K562 (cell line): ENCODE results near the gene SKIDA1. TPM values are rescaled to one million over a fixed set of nuclear protein-coding genes. Genes with fewer than 3 reads are reported as not detected.

ENCODE experiments used
- ATAC-seq: fragments of 200-7000 bp; cut with Tn5 transposase; 3 replicates; pipeline ENCODE4 v1.9.1; 2020; ENCODE audit warnings: moderate library complexity
- BruUV-seq: library from RNA; stranded (reverse); fragments of 400-500 nt; replicated peaks from 2 replicates; lab custom pipeline; 2021; lab: Mats Ljungman, UMichigan
- CTCF ChIA-PET: fragments of 300-600 bp; formaldehyde crosslinking; extraction: SDS; loops from one replicate; lab custom pipeline; 2021; ENCODE audit warnings: low intra/inter-chr PET ratio; lab: Yijun Ruan, JAX
- POLR2A ChIA-PET: fragments of 300-600, 350-650 bp; sonication (Branson Sonifier 250); formaldehyde crosslinking; extraction: SDS; loops from one replicate; lab custom pipeline; 2021; ENCODE audit warnings: antibody characterized with exemption, inconsistent platforms; lab: Yijun Ruan, JAX
- DNase-seq, 4 experiments: peaks; one replicate each; pipeline versions ENCODE4 v3.0.0 to v3.0.0-alpha.2; 2011 to 2018; ENCODE audit warnings: low spot score in 3 of 4, mixed read lengths in 3 of 4; ENCODE audit errors: extremely low read depth in 1 of 4
- FAIRE-seq: peaks from 2 replicates; lab custom pipeline; 2011; peaks lifted over from hg19 to GRCh38; lab: Jason Lieb, UNC
- H2AFZ ChIP-seq: 2 replicates; pipeline ENCODE4 v1.6.0; 2011; ENCODE audit warnings: low read depth, low read length, control low read depth, inconsistent platforms
- H3K27ac ChIP-seq: fragments of 200-600 bp; 3 replicates; pipeline ENCODE4 v1.8.0; 2011; ENCODE audit warnings: low read depth, mild to moderate bottlenecking, control low read depth, inconsistent platforms, low read length, moderate library complexity, mixed read lengths; ENCODE audit errors: extremely low read depth
- H3K27me3 ChIP-seq, 2 experiments: fragments of 300-600 bp in 1 of 2; 2 replicates in 1 of 2; 3 replicates in 1 of 2; pipeline versions ENCODE4 v1.6.0 to v1.8.0; 2011; ENCODE audit warnings: inconsistent platforms in 2 of 2, low read length in 2 of 2, mild to moderate bottlenecking in 1 of 2, mixed read lengths in 1 of 2, moderate library complexity in 1 of 2; ENCODE audit not compliant: control insufficient read depth in 2 of 2, insufficient read depth in 2 of 2
- H3K36me3 ChIP-seq: fragments of 300-600 bp; 3 replicates; pipeline ENCODE4 v1.8.0; 2011; ENCODE audit warnings: mild to moderate bottlenecking, low read length, inconsistent platforms; ENCODE audit not compliant: control insufficient read depth, insufficient read depth
- H3K4me1 ChIP-seq, 2 experiments: fragments of 200-600 bp in 1 of 2; replicated peaks in 1 of 2; 2 replicates in 1 of 2; 3 replicates in 1 of 2; pipeline versions ENCODE4 v1.5.1 to v1.8.0; 2011; ENCODE audit warnings: inconsistent platforms in 2 of 2, low read length in 2 of 2, mild to moderate bottlenecking in 1 of 2, mixed read lengths in 1 of 2, moderate library complexity in 1 of 2; ENCODE audit not compliant: control insufficient read depth in 2 of 2, insufficient read depth in 2 of 2
- H3K4me2 ChIP-seq: 2 replicates; pipeline ENCODE4 v1.6.1; 2011; ENCODE audit warnings: low read length, control low read depth, inconsistent platforms, mixed read lengths; ENCODE audit not compliant: insufficient read depth
- H3K4me3 ChIP-seq: fragments of 200-600 bp; sonication (generic), shearing (Covaris generic); 2 replicates; pipeline ENCODE4 v1.5.1; 2016; ENCODE audit warnings: control low read depth, inconsistent platforms
- H3K79me2 ChIP-seq: fragments of 200-600 bp; 3 replicates; pipeline ENCODE4 v1.8.0; 2011; ENCODE audit warnings: low read length, inconsistent platforms; ENCODE audit not compliant: control insufficient read depth, insufficient read depth
- H3K9ac ChIP-seq, 2 experiments: 2 replicates each; pipeline versions ENCODE4 v1.6.0 to v1.6.1; 2011; ENCODE audit warnings: low read depth in 2 of 2, low read length in 2 of 2, control low read depth in 1 of 2, inconsistent platforms in 1 of 2, mild to moderate bottlenecking in 1 of 2, mixed read lengths in 1 of 2; ENCODE audit not compliant: insufficient read depth in 1 of 2
- H3K9me1 ChIP-seq: one replicate; pipeline ENCODE4 v1.6.0; 2011; ENCODE audit warnings: inconsistent platforms, mild to moderate bottlenecking, low read length, moderate library complexity; ENCODE audit not compliant: control insufficient read depth, insufficient read depth
- H3K9me3 ChIP-seq: replicated peaks from 2 replicates; pipeline ENCODE4 v1.5.1; 2011; ENCODE audit warnings: low read depth, low read length, inconsistent platforms; ENCODE audit not compliant: control insufficient read depth, insufficient read depth
- H4K20me1 ChIP-seq: replicated peaks from 2 replicates; pipeline ENCODE4 v1.6.1; 2011; ENCODE audit warnings: low read length, inconsistent platforms, mixed read lengths; ENCODE audit not compliant: control insufficient read depth, insufficient read depth
- ASH1L ChIP-seq: fragments of 450-650 bp; IDR thresholded peaks from 2 replicates; pipeline ENCODE4 v1.6.1; 2018; ENCODE audit warnings: borderline replicate concordance, mild to moderate bottlenecking, low read depth; ENCODE audit not compliant: partially characterized antibody
- KLF10 ChIP-seq: fragments of 250-450 bp; sonication (Bioruptor Pico); IDR thresholded peaks from 2 replicates; pipeline ENCODE4 v1.6.1; 2021; ENCODE audit warnings: matching md5 sums
- NFIX ChIP-seq: fragments of 250-450 bp; sonication (Bioruptor Pico); IDR thresholded peaks from 2 replicates; pipeline ENCODE4 v1.4.0; 2020; ENCODE audit warnings: low read depth, mild to moderate bottlenecking, moderate library complexity
- PHB2 ChIP-seq: fragments of 450-650 bp; IDR thresholded peaks from 2 replicates; pipeline ENCODE4 v1.6.1; 2017; ENCODE audit warnings: low read depth
- RHOXF2B ChIP-seq: fragments of 250-450 bp; sonication (Bioruptor Pico); conservative IDR thresholded peaks from 2 replicates; pipeline ENCODE4 v1.5.1; 2021
- TAF9B ChIP-seq: fragments of 450-650 bp; IDR thresholded peaks from 2 replicates; pipeline ENCODE4 v1.6.1; 2018; ENCODE audit warnings: mild to moderate bottlenecking; ENCODE audit not compliant: partially characterized antibody
- ZNF609 ChIP-seq: sonication (generic); formaldehyde crosslinking; IDR thresholded peaks from 2 replicates; pipeline ENCODE4 v1.8.1; 2023; ENCODE audit warnings: missing genetic modification reagents, mild to moderate bottlenecking, borderline replicate concordance
- ZNF699 ChIP-seq: fragments of 250-450 bp; sonication (Bioruptor Pico); IDR thresholded peaks from 2 replicates; pipeline ENCODE4 v1.8.0; 2021; ENCODE audit warnings: mild to moderate bottlenecking, moderate library complexity; ENCODE audit not compliant: insufficient replicate concordance
- WGBS: fragments of 100-300 bp; shearing (Covaris generic); methylation state at CpG from one replicate; pipeline ENCODE4 v1.1.6; 2016; ENCODE audit warnings: low coverage, mixed read lengths; ENCODE audit not compliant: insufficient coverage; ENCODE audit errors: missing lambda C conversion rate; 5-methylcytosine and 5-hydroxymethylcytosine counted together
- in situ Hi-C: fragments of 300-500 bp; cut with MboI; formaldehyde crosslinking; loops from 4 replicates; pipeline ENCODE4 v1.15.0; 2018; ENCODE audit warnings: inconsistent platforms, mixed read lengths
- intact Hi-C: fragments of 100-400 bp; cut with micrococcal nuclease; formaldehyde crosslinking; loops from 2 replicates; pipeline ENCODE4 v1.14.2; 2022
- polyA plus RNA-seq, 8 experiments: library from polyadenylated mRNA; depleted of rRNA in 4 of 8; stranded (reverse) in 5 of 8; unstranded in 3 of 8; fragments of >200 nt; fragmentation: Nextera tagmentation in 2 of 8; fragmentation: Illumina TruSeq in 1 of 8; extraction: Ambion mirVana in 2 of 8; extraction: Trizol in 1 of 8; gene quantifications; 2 replicates each; pipeline versions ENCODE4 v1.2.1 to v1.2.3, GENCODE V29; 2011 to 2014; ENCODE audit warnings: inconsistent platforms in 1 of 8, missing spikeins in 1 of 8
- total RNA-seq, 7 experiments: library from RNA; depleted of rRNA in 6 of 7; stranded (reverse); fragments of >200 nt in 6 of 7; fragmentation: Illumina TruSeq in 2 of 7; extraction: Trizol in 2 of 7; gene quantifications; 2 replicates each; pipeline versions ENCODE4 v1.2.1 to v1.2.3, GENCODE V29; 2011 to 2021; ENCODE audit warnings: low replicate concordance in 1 of 7
- TF ChIP-seq, protein P1 (sequence below): fragments of 250-450 bp; sonication (Bioruptor Pico); IDR thresholded peaks from 2 replicates; pipeline ENCODE4 v1.8.0; 2022; ENCODE audit warnings: moderate library complexity, mild to moderate bottlenecking, inconsistent platforms
- TF ChIP-seq, protein P2 (sequence below): sonication (generic); formaldehyde crosslinking; IDR thresholded peaks from 2 replicates; pipeline ENCODE4 v1.8.1; 2023; ENCODE audit warnings: mild to moderate bottlenecking, missing genetic modification reagents

SKIDA1 gene
- total and polyA plus RNA-seq, 9 of the 15 experiments (the other 6 are each of a cell fraction or from before 2014, with no cell fraction given): 0.05 to 1.1 (median 0.42) TPM

DNA sequence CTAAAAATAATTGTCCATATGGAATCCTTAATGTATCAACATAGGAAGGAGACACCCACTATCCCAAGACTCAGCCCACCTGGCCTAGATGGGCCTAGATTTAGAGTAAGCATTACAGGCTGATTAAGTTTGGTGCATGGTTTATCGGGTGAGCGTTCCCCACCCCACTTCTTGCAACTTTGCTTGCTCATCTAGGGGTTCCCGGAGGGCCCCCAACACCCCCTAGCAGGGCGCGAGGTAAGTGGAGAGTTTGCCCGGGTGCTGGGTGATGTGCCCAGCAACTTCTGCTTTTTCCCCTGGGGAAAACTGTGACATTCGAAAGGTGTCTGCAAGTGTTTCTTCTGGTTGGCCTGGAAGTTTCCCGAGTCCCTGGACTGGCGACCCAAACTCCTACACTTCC is 31.7 kb downstream of the SKIDA1 start:
- no peak for FAIRE-seq
- no peaks in the 10 kb centered on the region for H3K79me2 ChIP-seq
- no peak overlapping the region for H3K4me3 ChIP-seq
- no peak overlapping the region for H3K27ac ChIP-seq
- TF ChIP-seq NFIX (CRISPR knock-in tag) (no peak), ZNF609 (CRISPR knock-in tag) (no peak), KLF10 (no peak), PHB2 (no peak), RHOXF2B (CRISPR knock-in tag) (no peak), ZNF699 (CRISPR knock-in tag) (no peak), ASH1L (no peak), TAF9B (no peak)
- TF ChIP-seq, protein P1, sequence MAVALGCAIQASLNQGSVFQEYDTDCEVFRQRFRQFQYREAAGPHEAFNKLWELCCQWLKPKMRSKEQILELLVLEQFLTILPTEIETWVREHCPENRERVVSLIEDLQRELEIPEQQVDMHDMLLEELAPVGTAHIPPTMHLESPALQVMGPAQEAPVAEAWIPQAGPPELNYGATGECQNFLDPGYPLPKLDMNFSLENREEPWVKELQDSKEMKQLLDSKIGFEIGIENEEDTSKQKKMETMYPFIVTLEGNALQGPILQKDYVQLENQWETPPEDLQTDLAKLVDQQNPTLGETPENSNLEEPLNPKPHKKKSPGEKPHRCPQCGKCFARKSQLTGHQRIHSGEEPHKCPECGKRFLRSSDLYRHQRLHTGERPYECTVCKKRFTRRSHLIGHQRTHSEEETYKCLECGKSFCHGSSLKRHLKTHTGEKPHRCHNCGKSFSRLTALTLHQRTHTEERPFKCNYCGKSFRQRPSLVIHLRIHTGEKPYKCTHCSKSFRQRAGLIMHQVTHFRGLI (CRISPR knock-in tag): no peak
- TF ChIP-seq, protein P2, sequence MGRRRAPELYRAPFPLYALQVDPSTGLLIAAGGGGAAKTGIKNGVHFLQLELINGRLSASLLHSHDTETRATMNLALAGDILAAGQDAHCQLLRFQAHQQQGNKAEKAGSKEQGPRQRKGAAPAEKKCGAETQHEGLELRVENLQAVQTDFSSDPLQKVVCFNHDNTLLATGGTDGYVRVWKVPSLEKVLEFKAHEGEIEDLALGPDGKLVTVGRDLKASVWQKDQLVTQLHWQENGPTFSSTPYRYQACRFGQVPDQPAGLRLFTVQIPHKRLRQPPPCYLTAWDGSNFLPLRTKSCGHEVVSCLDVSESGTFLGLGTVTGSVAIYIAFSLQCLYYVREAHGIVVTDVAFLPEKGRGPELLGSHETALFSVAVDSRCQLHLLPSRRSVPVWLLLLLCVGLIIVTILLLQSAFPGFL (CRISPR knock-in tag): no peak
- no peaks in the 10 kb centered on the region; the same call in 1 of the 2 replicates for H3K9me3 ChIP-seq
- ChIA-PET CTCF (no interaction called here), POLR2A (interaction anchor here (0.7 to 1.2 kb wide), 2 partner anchors 32 to 40 kb away, joined by 3 to 4 read pairs; partner anchors contain the start of genes MLLT10 and SKIDA1)
- H3K9ac ChIP-seq: no peak overlapping the region
- in situ Hi-C loops (loop anchor here (25.0 kb wide), 1 partner anchor 444 kb away; no protein-coding TSS in a partner anchor), intact Hi-C loops (loop anchor here (5.0 to 10.0 kb wide), 2 partner anchors 111 to 216 kb away; no protein-coding TSS in a partner anchor)
- H3K36me3 ChIP-seq: no peaks in the 10 kb centered on the region
- H3K4me2 ChIP-seq: no peak overlapping the region
- ATAC-seq: no peak
- H2AFZ ChIP-seq: no peak overlapping the region
- no peak for DNase-seq
- H3K27me3 ChIP-seq: no peaks in the 10 kb centered on the region
- H4K20me1 ChIP-seq: no peaks in the 10 kb centered on the region
- WGBS: 81% methylated on average over 9 of the region's 9 CpGs
- H3K4me1 ChIP-seq: peaks cover 0 to 33% of the 10 kb centered on the region in 2 experiments; a peak in 2 of 5 replicates
- no peaks in the 10 kb centered on the region for H3K9me1 ChIP-seq
- BruUV-seq: no TSS peak
